Transverse colon (tissue), 3 donors: ENCODE results near the gene VPREB3.

ENCODE experiments used
- CTCF ChIP-seq, 5 experiments: fragments of 200-600 bp in 3 of 5; fragments of 450-650 bp in 2 of 5; sonication (generic) in 3 of 5; IDR thresholded peaks; 1 replicate in 2 of 5; 2 replicates in 3 of 5; pipeline ENCODE4 v1.5.1; 2016 to 2017; ENCODE audit warnings: antibody characterized with exemption in 5 of 5, inconsistent platforms in 3 of 5, mild to moderate bottlenecking in 2 of 5, moderate library complexity in 1 of 5
- POLR2A ChIP-seq: fragments of 450-650 bp; IDR thresholded peaks from one replicate; pipeline ENCODE4 v1.6.1; 2016; ENCODE audit warnings: antibody characterized with exemption, mild to moderate bottlenecking, moderate library complexity

GRCh38 chr22:23767303-23767672 is 13.1 kb upstream of the VPREB3 start:
- TF ChIP-seq CTCF (IDR thresholded peaks at IDR 0.05) (no peak), POLR2A (no peak)
